Measurements from ENCODE around the gene MPZL2. TPM values are rescaled to one million over a fixed set of nuclear protein-coding genes. Genes with fewer than 3 reads are reported as not detected.

MPZL2 gene
- total RNA-seq, 1 donor from 2014 or later: 2.3 TPM

DNA sequence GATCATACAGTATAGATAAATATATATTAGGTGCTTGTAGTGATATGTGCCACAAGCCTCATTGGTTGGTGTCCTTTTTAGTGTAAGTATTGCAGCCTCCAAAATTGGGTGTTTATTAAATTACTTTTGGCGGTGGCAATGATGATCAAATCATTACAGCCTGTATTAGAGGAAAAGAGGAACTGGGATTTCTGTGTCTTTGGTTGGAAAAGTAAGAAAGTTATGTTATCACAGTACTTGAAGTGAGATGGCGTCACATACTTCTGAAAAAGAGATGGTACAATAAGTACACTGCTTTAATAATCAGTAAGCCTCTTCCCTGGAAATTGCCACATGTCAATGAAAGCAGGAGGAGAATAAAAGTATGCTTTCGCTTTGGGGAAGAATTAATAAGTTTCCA lies 11.4 kb downstream of the MPZL2 start:
- peaks cover 3% of the 10 kb centered on the region for H3K9me3 Mint-ChIP-seq
- no peak overlapping the region for H3K27ac Mint-ChIP-seq

DNA sequence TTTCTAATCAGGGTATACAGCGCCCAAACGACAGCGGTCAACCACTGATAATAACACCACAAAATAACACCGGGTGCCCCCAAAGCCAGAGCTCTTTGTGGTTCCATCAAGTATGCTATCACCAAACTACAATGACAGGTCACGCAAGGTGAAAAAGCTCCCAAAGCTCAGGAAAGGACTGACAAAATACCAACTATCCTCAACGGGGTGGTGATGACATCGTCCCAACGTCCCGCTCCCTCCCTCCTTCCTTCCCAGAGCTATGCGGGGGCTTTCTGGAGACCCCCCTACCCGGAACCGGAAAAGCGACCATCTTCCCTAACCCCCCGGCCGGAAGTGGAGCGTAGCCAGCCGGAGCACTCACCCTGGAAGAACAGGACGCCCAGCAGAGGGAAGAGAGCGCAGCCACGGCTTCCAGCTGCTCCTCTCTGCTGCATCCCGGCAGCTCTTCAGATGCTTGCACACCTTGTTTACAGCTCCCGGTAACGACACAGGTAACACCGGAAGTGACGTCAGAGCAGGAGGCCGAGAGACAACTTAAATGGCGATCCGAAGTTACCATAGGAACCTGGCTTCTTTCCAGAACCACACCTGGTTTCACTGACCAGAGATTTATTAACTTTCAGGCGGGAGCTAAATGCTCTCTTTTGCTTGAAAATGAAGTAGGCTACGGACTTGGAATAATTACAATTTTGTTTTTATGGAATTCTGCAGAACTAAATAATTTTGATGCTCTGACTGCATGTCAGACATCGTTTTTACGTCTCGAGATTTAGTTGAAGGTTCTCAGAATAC lies 12.0 kb downstream of the MPZL2 start, which contains the start of gene MPZL3:
MPZL3 (minus strand) TSS at position 508 of the 795 bp plus-strand sequence; CDS start at position 437, 71 bp downstream.
- peaks cover 3% of the 10 kb centered on the region for H3K9me3 Mint-ChIP-seq
- no peaks in the 10 kb centered on the region for H3K9me3 ChIP-seq (ENCODE audit: low read depth)
- no peaks in the 10 kb centered on the region for H3K27me3 Mint-ChIP-seq (ENCODE audit: insufficient read depth, low read depth)
- no peak within 1 kb of the TSS for H3K27ac Mint-ChIP-seq
- DNase-seq (ENCODE audit: low spot score): peak; percentile 85
- H3K4me2 ChIP-seq: peak within 1 kb of the TSS; percentile 75
- peak; percentile 53 for TF ChIP-seq EZH2 (IDR thresholded peaks at IDR 0.05)
- TF ChIP-seq, protein P1, sequence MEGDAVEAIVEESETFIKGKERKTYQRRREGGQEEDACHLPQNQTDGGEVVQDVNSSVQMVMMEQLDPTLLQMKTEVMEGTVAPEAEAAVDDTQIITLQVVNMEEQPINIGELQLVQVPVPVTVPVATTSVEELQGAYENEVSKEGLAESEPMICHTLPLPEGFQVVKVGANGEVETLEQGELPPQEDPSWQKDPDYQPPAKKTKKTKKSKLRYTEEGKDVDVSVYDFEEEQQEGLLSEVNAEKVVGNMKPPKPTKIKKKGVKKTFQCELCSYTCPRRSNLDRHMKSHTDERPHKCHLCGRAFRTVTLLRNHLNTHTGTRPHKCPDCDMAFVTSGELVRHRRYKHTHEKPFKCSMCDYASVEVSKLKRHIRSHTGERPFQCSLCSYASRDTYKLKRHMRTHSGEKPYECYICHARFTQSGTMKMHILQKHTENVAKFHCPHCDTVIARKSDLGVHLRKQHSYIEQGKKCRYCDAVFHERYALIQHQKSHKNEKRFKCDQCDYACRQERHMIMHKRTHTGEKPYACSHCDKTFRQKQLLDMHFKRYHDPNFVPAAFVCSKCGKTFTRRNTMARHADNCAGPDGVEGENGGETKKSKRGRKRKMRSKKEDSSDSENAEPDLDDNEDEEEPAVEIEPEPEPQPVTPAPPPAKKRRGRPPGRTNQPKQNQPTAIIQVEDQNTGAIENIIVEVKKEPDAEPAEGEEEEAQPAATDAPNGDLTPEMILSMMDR (IDR thresholded peaks at IDR 0.05): no peak
- peak within 1 kb of the TSS; percentile 100 for H2AFZ ChIP-seq (replicated peaks)
- H3K4me3 ChIP-seq: peak within 1 kb of the TSS; percentile 70
- no peaks in the 10 kb centered on the region for H3K79me2 ChIP-seq (ENCODE audit: low read depth)
- peaks cover 5% of the 10 kb centered on the region for H3K4me1 ChIP-seq
- peak within 1 kb of the TSS; percentile 82 for H3K4me3 Mint-ChIP-seq
- H4K20me1 ChIP-seq (ENCODE audit: low read depth): no peaks in the 10 kb centered on the region
- no peaks in the 10 kb centered on the region for H3K36me3 ChIP-seq
- H3F3A ChIP-seq (ENCODE audit: low read depth): no peaks in the 10 kb centered on the region
- H3K27me3 ChIP-seq: peaks cover 88% of the 10 kb centered on the region
- peak within 1 kb of the TSS; percentile 77 for H3K27ac ChIP-seq
- H3K4me1 Mint-ChIP-seq: no peaks in the 10 kb centered on the region
- H3K9ac ChIP-seq: no peak within 1 kb of the TSS
- no peaks in the 10 kb centered on the region for H3K36me3 Mint-ChIP-seq

More for the DNA sequence above, 11.4 kb downstream of the MPZL2 start:
- Mint-ChIP-seq H3K4me1 (no peaks in the 10 kb centered on the region), H3K36me3 (no peaks in the 10 kb centered on the region), H3K4me3 (peak overlapping the region; percentile 82), H3K27me3 (ENCODE audit: insufficient read depth, low read depth) (no peaks in the 10 kb centered on the region)
- TF ChIP-seq, protein P1 (IDR thresholded peaks at IDR 0.05): no peak
- no peak for TF ChIP-seq EZH2 (IDR thresholded peaks at IDR 0.05)
- no peak for TF ChIP-seq EZH2phosphoT487 (IDR thresholded peaks at IDR 0.05)
- Histone ChIP-seq H2AFZ (replicated peaks) (peak overlapping the region; percentile 100), H3K9me3 (ENCODE audit: low read depth) (no peaks in the 10 kb centered on the region), H3K27ac (no peak overlapping the region), H3K36me3 (no peaks in the 10 kb centered on the region), H3K4me1 (peaks cover 5% of the 10 kb centered on the region), H3K9ac (no peak overlapping the region), H4K20me1 (ENCODE audit: low read depth) (no peaks in the 10 kb centered on the region), H3K4me2 (peak overlapping the region; percentile 75), H3K27me3 (peaks cover 87% of the 10 kb centered on the region), H3K79me2 (ENCODE audit: low read depth) (no peaks in the 10 kb centered on the region), H3K4me3 (peak overlapping the region; percentile 70), H3F3A (ENCODE audit: low read depth) (no peaks in the 10 kb centered on the region)
- DNase-seq (ENCODE audit: low spot score): no peak

GRCh38 chr11:118247041-118247440 lies 17.1 kb downstream of the MPZL2 start:
- Mint-ChIP-seq H3K4me1 (no peaks in the 10 kb centered on the region), H3K27ac (no peak overlapping the region), H3K4me3 (no peak overlapping the region), H3K9me3 (peaks cover 3% of the 10 kb centered on the region), H3K36me3 (no peaks in the 10 kb centered on the region), H3K27me3 (ENCODE audit: insufficient read depth, low read depth) (peaks cover 5% of the 10 kb centered on the region)
- no peak overlapping the region for H3K27ac ChIP-seq
- no peaks in the 10 kb centered on the region for H3F3A ChIP-seq (ENCODE audit: low read depth)
- H2AFZ ChIP-seq (replicated peaks): no peak overlapping the region
- no peaks in the 10 kb centered on the region for H3K36me3 ChIP-seq
- no peaks in the 10 kb centered on the region for H3K79me2 ChIP-seq (ENCODE audit: low read depth)
- H3K9ac ChIP-seq: no peak overlapping the region
- no peak overlapping the region for H3K4me3 ChIP-seq
- H3K9me3 ChIP-seq (ENCODE audit: low read depth): no peaks in the 10 kb centered on the region
- DNase-seq (ENCODE audit: low spot score): no peak
- TF ChIP-seq EZH2 (IDR thresholded peaks at IDR 0.05) (no peak), EZH2phosphoT487 (IDR thresholded peaks at IDR 0.05) (no peak)
- TF ChIP-seq, protein P1 (IDR thresholded peaks at IDR 0.05): no peak
- H3K4me1 ChIP-seq: no peaks in the 10 kb centered on the region
- H4K20me1 ChIP-seq (ENCODE audit: low read depth): no peaks in the 10 kb centered on the region
- H3K4me2 ChIP-seq: no peak overlapping the region
- peaks cover 85% of the 10 kb centered on the region for H3K27me3 ChIP-seq

All from neural progenitor cell (in vitro differentiated cells).